Esophagus muscularis mucosa (tissue), 3 donors: ENCODE measurements around the gene COL5A2.

Source experiments
- CTCF ChIP-seq, 3 experiments: fragments of 200-600 bp in 2 of 3; fragments of 450-650 bp in 1 of 3; sonication (generic) in 2 of 3; IDR thresholded peaks; one replicate each; pipeline ENCODE4 v1.5.1; 2017 to 2019; ENCODE audit warnings: antibody characterized with exemption in 3 of 3, mild to moderate bottlenecking in 2 of 3, moderate library complexity in 1 of 3
- POLR2A ChIP-seq: fragments of 450-650 bp; IDR thresholded peaks from one replicate; pipeline ENCODE4 v1.6.1; 2017; ENCODE audit warnings: antibody characterized with exemption, moderate library complexity, mild to moderate bottlenecking, low read depth

- no peak for TF ChIP-seq POLR2A
- no peak for TF ChIP-seq CTCF (IDR thresholded peaks at IDR 0.05)
These were observed 82.7 kb downstream of the COL5A2 start for GRCh38 chr2:189096769-189097447.
